NAMALWA (cell line): ENCODE results near the gene EBLN2.

ENCODE experiments used
- DNase-seq: peaks from one replicate; pipeline ENCODE4 v3.0.0-alpha.2; 2015; ENCODE audit warnings: low spot score

The EBLN2 gene

DNA sequence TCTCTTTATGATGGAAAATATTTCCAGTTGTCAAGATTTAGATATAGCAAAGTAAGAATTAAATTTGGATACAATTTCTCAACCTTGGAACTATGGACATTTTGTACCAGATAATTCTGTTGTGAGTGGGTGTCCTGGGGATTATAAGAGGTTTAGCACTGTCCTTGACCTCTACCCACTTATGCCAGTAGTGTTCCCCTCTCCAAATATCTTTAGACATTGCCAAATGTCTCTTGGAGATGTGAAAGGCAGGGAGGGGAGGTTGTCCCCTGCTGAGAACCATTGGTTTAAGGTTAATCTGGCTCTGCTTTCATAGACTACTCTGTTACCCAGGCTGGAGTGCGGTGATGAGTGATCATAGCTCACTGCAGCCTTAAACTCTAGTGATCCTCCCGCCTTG, at the start of gene EBLN2:
EBLN2 (plus strand) TSS at position 244 of the 400 bp plus-strand sequence. CDS start 423 bp downstream, outside the sequence.
- no peak for DNase-seq

DNA sequence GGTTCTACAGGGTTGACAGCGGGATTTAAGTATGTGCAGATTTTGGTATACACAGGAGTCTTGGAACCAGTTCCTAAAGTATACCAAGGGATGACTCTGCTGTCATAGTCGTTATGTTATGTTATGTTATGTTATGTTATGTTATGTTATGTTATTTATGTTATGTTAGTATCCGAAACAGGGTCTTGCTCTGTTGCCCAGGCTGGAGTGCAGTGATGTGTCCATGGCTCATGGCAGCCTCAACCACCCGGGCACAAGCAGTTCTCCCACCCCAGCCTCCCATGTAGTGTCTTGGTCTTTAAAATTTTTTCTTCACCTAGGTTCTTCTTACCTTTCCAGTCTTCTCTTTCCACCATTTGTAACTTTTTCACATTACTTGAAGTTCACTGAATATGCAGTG, 43.2 kb upstream of the EBLN2 start:
- no peak for DNase-seq

- no peak for DNase-seq
These were observed 42.5 kb upstream of the EBLN2 start for GRCh38 chr3:73018790-73019441.

DNA sequence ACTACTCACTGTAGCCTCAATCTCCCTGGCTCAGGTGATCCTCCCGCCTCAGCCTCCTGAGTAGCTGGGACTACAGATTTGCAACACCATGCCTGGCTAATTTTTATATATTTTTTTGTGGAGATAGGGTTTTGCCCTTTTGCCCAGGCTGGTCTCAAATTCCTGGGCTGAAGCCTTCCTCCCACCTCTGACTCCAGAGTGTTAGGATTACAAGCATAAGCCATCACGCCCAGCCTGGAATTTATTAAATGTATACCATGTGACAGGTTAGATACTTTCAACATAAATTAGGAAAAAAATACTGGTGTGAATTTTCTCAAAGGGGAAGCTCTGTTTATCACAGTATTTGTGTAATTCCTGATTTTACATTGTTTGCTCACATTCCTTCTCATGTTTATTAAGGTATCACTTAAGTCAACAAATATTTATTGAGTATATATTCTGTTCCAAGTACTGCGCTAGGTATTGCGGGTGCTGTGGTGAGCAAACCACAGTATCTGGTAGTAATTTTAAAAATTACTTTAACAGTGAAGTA, 40.1 kb upstream of the EBLN2 start:
- DNase-seq = no peak

GRCh38 chr3:73024836-73025235, 36.6 kb upstream of the EBLN2 start:
- no peak for DNase-seq

GRCh38 chr3:73026111-73026759, 35.2 kb upstream of the EBLN2 start:
- no peak for DNase-seq

DNA sequence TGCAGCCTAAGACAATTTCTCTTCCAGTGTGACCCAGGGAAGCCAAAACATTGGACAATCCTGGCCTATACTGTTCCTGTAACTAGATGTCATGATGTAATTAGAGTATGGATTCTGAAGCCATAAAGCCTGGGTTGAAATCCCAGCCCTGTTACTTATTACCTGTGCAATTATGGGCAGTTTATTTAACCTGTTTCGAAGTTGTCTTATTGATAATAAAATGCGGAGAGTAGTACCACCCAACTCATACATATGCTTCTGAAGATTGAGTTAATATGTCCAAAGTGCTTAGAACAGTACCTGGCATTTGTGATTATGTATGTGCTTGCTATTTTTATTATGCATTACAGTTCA, 34.7 kb upstream of the EBLN2 start:
- DNase-seq = no peak

DNA sequence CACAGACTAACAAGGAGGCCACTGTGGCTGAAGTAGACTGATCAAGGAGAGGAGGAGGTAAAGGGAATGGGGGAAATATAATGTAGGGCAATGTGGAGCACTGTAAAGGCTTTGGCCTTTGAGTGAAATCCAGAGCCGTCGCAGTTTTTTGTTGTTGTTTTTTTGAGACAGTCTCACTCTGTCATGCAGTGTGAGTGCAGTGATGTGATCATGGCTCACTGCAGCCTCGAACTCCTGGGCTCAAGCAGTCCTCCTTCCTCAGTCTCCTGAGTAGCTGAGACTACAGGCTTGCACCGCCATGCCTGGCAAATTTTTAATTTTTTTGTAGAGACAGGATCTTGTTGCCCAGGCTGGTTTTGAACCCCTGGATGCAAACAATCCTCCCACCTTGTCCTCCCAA, 32.7 kb upstream of the EBLN2 start:
- DNase-seq = no peak

DNA sequence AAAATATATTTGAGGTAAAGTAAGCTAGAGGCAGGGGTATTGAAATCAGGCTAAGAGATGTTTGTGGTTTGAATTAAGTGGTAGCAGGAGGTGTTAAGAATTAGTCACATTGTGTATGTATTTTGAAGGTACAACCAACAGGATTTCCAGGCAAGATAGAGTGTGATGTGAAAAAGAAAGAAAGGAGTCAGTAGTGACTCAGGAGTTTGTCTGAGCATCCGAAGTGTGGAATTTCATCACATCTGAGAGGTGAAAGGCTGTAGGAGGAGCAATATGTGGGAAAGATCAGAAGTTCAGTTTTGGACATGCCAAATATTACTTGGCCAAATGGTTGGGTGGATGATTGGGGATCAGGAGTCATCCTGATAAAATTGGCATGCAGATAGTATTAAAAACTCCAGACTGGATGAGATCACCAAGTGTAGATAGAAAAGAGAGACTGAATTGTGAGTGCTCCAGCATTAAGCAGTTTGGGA, 32.1 kb upstream of the EBLN2 start:
- no peak for DNase-seq

DNA sequence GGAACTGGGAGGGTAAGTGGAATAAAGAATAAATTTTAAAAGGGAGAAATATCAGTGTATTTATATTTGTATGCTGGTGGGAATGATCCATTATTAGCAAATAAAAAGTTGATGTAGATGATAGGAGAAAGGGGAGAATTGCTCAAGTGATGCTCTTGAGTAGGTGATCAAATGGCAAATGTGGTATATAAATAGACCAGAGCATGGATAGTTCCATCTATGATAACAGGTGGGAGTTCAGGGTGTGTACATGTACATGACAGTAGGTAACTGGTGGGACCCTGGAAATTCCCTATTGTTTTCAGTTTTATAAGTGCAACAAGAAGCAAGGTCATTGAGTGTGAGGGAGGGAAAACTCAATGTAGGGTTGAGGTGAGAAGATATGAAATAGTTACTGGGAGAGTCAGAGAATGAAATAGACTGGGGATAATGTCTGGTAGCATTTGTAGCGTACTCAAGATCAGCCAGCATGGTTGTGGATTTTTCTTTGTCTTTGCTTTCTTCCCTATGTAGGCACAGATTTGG, 31.3 kb upstream of the EBLN2 start:
- no peak for DNase-seq

GRCh38 chr3:73031573-73032103, 29.8 kb upstream of the EBLN2 start:
- no peak for DNase-seq

DNA sequence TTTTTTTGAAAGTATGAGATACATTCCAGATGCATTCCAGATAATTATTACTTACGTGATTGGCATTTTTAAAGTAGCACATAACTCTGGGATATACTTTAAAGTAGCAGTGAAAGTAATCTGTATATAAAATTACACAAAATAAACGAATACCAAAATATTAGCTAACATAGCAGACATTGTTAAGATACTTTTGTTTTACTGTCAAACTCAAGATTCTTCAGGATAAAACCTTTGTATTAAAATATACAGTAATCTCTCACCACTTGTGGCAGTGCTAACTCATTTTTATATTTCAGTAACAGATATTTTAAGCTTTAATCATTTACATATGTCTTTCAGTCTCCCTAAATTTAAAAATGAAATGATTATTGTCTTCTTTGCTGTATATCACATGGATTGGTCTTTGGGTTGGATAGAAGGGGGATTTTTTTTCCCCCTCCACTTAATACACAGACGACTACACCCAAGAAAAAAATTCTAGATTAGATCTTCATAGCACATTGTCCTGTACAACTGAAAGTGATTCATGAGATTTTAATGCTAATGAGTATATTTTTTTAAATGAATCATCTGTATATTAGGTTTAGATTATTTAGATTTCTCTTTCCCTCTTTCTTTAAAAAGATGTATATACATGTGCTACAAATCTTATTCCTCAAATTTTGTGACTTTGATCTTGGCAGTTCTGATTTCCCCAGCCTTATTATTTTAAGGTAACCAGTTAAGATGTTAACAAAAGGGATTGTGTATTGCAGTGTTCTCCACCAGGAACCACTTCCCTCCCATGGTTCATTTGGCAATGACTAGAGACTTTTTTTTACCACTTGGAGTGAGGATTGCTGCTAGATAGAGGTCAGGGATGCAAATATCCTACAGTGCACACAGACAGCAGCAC, 24.5 kb upstream of the EBLN2 start:
- DNase-seq = no peak

DNA sequence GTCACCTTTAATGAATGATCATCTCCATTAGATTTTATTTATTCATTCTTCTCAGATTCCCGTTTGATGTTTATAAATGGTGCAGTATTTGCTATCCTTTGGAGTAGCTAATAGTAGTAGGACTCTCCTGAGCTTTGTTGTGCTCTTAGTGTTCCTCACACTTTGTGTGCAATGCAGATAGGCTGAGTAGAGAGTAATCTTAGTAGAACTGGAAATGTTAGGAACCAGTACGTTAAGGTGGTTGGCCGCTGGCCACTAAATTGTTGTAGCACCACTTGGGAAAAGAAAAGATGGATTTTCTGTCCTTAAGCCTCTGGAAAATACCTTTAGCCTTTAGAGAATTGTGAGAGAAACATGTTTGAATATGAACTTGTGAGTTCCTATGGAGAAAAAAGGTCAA, 19.9 kb upstream of the EBLN2 start:
- no peak for DNase-seq

- no peak for DNase-seq
These were observed 18.0 kb upstream of the EBLN2 start for GRCh38 chr3:73043414-73043813.

- no peak for DNase-seq
These were observed 16.1 kb upstream of the EBLN2 start for GRCh38 chr3:73045391-73045790.

GRCh38 chr3:73046195-73046594, 15.3 kb upstream of the EBLN2 start:
- DNase-seq = no peak

GRCh38 chr3:73049319-73049718, 12.1 kb upstream of the EBLN2 start:
- DNase-seq = no peak

GRCh38 chr3:73052857-73053256, 8.6 kb upstream of the EBLN2 start:
- DNase-seq = no peak

GRCh38 chr3:73055583-73055982, 5.9 kb upstream of the EBLN2 start:
- DNase-seq = no peak

DNA sequence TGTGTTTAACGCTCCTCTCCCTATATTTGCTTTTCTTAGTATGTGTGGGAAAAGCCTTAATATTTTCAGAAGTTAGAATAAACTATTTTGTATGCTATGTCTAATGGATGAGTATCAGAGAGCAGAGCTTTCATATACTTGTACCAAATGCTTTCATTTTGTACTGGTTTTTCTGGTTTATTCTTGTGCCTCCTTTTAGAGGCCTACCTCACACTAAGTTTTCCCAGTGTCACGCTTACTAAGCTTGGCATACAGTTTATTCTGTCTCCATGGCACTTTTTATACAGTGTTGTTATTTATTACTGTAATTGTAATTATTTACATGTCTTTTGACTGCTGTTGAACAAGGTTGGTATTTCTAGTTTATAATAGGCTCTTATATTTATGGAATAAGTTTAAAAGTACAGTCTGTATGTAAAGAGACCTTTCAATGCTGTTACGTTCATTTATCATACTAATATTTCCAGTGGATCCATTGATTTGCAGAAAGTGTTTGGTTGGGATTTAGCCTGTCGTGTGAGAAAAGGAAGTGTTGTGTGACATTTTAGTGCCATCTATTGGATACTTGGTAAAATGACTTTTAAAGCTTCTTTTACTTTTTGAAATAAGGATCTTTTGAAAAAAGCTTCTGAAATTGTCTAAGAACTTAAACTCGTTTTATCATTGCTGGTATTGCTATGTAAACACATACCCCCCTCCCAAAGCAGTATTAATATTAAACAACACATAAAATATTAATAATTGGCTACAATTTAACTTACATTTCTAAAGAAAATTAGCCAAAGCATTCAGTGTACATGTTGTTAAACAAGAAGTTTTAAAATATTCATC, 5.2 kb upstream of the EBLN2 start:
- peak; percentile 47 for DNase-seq

DNA sequence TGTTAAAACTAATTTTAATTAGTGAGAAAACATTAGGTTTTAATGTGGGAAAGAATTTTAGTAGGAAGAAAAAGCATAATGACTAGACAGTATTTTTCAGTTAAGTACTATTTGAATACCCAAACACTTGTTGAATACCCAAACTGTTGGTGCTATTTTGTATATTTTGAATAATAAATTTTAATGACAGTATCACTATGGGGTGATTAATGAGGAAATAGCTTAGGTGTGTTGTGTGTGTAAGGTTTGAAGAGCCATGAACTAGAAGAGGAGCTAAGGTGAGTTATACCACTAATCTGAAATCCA, 4.7 kb upstream of the EBLN2 start:
- no peak for DNase-seq
